Keratinocyte (primary cell): ENCODE measurements around the gene RNH1.
A peak's percentile ranks its signal among the peaks of the same experiment; 100 is the strongest.

Experiments
- EZH2 ChIP-seq: IDR thresholded peaks from one replicate; pipeline ENCODE4 v1.6.1; 2012; ENCODE audit warnings: inconsistent platforms, mild to moderate bottlenecking, low read length, moderate library complexity
- TF ChIP-seq, protein P1 (sequence below), 3 experiments: IDR thresholded peaks in 1 of 3; conservative IDR thresholded peaks in 1 of 3; optimal IDR thresholded peaks in 1 of 3; 2 replicates in 2 of 3; 3 replicates in 1 of 3; pipeline versions ENCODE3 to v1.5.1; 2011; ENCODE audit warnings: low read length in 3 of 3, mild to moderate bottlenecking in 3 of 3, moderate library complexity in 2 of 3, control low read depth in 1 of 3, inconsistent platforms in 1 of 3; ENCODE audit not compliant: insufficient read depth in 2 of 3; ENCODE audit errors: extremely low read depth in 1 of 3

DNA sequence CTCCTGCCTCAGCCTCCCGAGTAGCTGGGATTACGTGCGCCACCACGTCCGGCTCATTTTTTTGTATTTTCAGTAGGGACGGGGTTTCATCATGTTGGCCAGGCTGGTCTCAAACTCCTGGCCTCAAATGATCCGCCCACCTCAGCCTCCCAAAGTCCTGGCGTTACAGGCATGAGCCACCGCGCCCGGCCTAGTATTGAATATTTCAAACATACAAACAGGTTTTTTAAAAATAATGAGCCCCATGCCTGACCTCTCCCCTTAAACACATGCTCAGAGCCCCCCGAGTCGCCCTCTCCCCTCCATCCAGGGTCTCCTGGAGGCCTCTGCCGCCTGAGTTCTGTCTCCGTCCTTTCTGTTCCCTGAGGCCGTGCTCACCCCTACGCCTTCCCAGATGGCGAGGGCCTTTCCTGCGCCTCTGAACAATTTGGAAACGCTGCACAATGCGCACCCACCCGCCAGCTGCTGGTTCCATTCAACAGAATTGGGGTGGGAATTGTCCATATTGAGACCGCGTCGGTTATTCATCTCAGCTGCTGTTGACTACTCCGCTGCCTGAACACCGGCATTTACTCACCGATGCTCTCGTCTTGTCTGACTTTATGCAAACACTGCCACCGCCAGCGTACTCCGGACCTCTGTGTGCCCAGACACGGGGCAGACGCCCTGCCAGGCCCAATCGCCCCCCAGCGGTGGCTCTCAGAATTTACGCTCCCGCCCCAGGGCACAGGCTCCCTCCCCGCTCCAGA, 13.6 kb upstream of the RNH1 start:
- TF ChIP-seq, protein P1, sequence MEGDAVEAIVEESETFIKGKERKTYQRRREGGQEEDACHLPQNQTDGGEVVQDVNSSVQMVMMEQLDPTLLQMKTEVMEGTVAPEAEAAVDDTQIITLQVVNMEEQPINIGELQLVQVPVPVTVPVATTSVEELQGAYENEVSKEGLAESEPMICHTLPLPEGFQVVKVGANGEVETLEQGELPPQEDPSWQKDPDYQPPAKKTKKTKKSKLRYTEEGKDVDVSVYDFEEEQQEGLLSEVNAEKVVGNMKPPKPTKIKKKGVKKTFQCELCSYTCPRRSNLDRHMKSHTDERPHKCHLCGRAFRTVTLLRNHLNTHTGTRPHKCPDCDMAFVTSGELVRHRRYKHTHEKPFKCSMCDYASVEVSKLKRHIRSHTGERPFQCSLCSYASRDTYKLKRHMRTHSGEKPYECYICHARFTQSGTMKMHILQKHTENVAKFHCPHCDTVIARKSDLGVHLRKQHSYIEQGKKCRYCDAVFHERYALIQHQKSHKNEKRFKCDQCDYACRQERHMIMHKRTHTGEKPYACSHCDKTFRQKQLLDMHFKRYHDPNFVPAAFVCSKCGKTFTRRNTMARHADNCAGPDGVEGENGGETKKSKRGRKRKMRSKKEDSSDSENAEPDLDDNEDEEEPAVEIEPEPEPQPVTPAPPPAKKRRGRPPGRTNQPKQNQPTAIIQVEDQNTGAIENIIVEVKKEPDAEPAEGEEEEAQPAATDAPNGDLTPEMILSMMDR (optimal IDR thresholded peaks at IDR 0.05 in 1 of 3, IDR thresholded peaks at IDR 0.05 in 1 of 3, conservative IDR thresholded peaks at IDR 0.05 in 1 of 3; ENCODE audit: extremely low read depth in 1 of 3, insufficient read depth in 2 of 3, low read length in 3 of 3) = peak in 1 of 3 experiments; percentile 24
- TF ChIP-seq EZH2 = no peak
